Sigmoid colon (tissue), 4 donors: ENCODE data around the gene SLC25A25.

Experiments
- EP300 ChIP-seq, 4 donors: sonication (generic); formaldehyde crosslinking; IDR thresholded peaks; one replicate each; pipeline ENCODE4 v1.6.1; 2017; ENCODE audit warnings: antibody characterized with exemption in 4 of 4
- TF ChIP-seq, protein P1 (sequence below), 4 experiments: fragments of 450-650 bp in 3 of 4; fragments of 200-600 bp in 1 of 4; IDR thresholded peaks; one replicate each; pipeline ENCODE4 v1.5.1; 2016 to 2019; ENCODE audit warnings: antibody characterized with exemption in 4 of 4, mild to moderate bottlenecking in 3 of 4, moderate library complexity in 2 of 4

DNA sequence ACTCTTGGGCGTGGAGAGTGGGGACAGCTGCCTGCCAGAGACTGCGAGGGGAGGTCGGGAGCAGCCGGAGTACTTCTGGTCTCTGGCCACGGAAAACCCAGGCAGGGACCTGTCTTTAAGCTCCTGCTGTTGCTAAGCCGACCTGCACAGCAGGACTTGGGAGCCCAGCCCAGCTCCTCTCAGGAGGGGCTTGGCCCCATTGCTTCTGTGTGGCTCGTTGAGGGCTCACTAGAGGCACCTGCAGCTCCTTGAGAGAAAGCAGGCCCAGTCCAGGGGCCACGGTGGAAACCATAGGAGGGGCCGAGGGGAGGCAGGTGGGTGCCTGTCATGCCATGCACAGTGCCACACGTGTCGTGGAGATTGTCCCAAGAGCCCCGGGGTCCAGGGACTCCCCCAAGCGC is 77.9 kb downstream of the SLC25A25 start:
- TF ChIP-seq, protein P1, sequence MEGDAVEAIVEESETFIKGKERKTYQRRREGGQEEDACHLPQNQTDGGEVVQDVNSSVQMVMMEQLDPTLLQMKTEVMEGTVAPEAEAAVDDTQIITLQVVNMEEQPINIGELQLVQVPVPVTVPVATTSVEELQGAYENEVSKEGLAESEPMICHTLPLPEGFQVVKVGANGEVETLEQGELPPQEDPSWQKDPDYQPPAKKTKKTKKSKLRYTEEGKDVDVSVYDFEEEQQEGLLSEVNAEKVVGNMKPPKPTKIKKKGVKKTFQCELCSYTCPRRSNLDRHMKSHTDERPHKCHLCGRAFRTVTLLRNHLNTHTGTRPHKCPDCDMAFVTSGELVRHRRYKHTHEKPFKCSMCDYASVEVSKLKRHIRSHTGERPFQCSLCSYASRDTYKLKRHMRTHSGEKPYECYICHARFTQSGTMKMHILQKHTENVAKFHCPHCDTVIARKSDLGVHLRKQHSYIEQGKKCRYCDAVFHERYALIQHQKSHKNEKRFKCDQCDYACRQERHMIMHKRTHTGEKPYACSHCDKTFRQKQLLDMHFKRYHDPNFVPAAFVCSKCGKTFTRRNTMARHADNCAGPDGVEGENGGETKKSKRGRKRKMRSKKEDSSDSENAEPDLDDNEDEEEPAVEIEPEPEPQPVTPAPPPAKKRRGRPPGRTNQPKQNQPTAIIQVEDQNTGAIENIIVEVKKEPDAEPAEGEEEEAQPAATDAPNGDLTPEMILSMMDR (IDR thresholded peaks at IDR 0.05), result no peak
- TF ChIP-seq EP300 (IDR thresholded peaks at IDR 0.05), result no peak
